Lower lobe of right lung (tissue), 2 donors: Measurements from ENCODE around the gene GGNBP2. TPM values are rescaled to one million over a fixed set of nuclear protein-coding genes. Genes with fewer than 3 reads are reported as not detected.

Experiments
- ATAC-seq, 2 donors: fragments of 200-7000 bp; cut with Tn5 transposase; one replicate each; pipeline ENCODE4 v1.9.1; 2020 to 2022; ENCODE audit warnings: mild to moderate bottlenecking in 2 of 2, moderate library complexity in 2 of 2
- DNase-seq: peaks from one replicate; pipeline ENCODE4 v3.0.0-alpha.2; 2020
- H3K27ac ChIP-seq: fragments of 200-600 bp; one replicate; pipeline ENCODE4 v1.8.0; 2022
- H3K27me3 ChIP-seq: fragments of 200-600 bp; one replicate; pipeline ENCODE4 v1.8.0; 2022; ENCODE audit warnings: low read depth
- H3K36me3 ChIP-seq: fragments of 200-600 bp; one replicate; pipeline ENCODE4 v1.8.0; 2022; ENCODE audit warnings: mild to moderate bottlenecking
- H3K4me1 ChIP-seq: fragments of 200-600 bp; one replicate; pipeline ENCODE4 v1.8.0; 2022
- H3K4me3 ChIP-seq: fragments of 200-600 bp; one replicate; pipeline ENCODE4 v1.8.0; 2022; ENCODE audit warnings: mild to moderate bottlenecking
- H3K9me3 ChIP-seq: fragments of 200-600 bp; one replicate; pipeline ENCODE4 v1.8.0; 2022
- CTCF ChIP-seq: fragments of 200-600 bp; IDR thresholded peaks from one replicate; pipeline ENCODE4 v1.8.0; 2022; ENCODE audit warnings: antibody characterized with exemption, mild to moderate bottlenecking
- intact Hi-C: fragments of 100-400 bp; cut with DNase I; formaldehyde crosslinking; loops from one replicate; pipeline ENCODE4 v1.11.0; 2022
- total RNA-seq: library from RNA; stranded (reverse); fragmentation: NEBNext Ultra II Directional; extraction: Animal tissue kit (Norgen Biotek cat#: 25700); gene quantifications from one replicate; pipeline ENCODE4 v1.2.1, GENCODE V29; 2021
- donor health status: DM: no; HTN: yes; CAD: no; lungs with severe emphysema.

GGNBP2 gene
- total RNA-seq, 1 donor from 2014 or later = 74.8 TPM

GRCh38 chr17:36608280-36608679, 63.6 kb downstream of the GGNBP2 start:
- no peak for TF ChIP-seq CTCF
- ATAC-seq (no peak), DNase-seq (peak; percentile 20)
- Histone ChIP-seq H3K4me1 (peaks cover 13% of the 10 kb centered on the region), H3K4me3 (no peak overlapping the region), H3K9me3 (no peaks in the 10 kb centered on the region), H3K27me3 (peaks cover 3% of the 10 kb centered on the region), H3K36me3 (no peaks in the 10 kb centered on the region), H3K27ac (no peak overlapping the region)
- intact Hi-C loops = no loop called here

- H3K27ac ChIP-seq = no peak overlapping the region
- intact Hi-C loops = no loop called here
- ATAC-seq = peak; percentile 43 to 65
- H3K4me3 ChIP-seq = no peak overlapping the region
- H3K9me3 ChIP-seq = no peaks in the 10 kb centered on the region
- peaks cover 6% of the 10 kb centered on the region for H3K27me3 ChIP-seq
- H3K4me1 ChIP-seq = peaks cover 10% of the 10 kb centered on the region
- peak; percentile 20 for TF ChIP-seq CTCF
- DNase-seq = peak; percentile 50
- H3K36me3 ChIP-seq = no peaks in the 10 kb centered on the region
Measured at GRCh38 chr17:36608794-36609497, 64.2 kb downstream of the GGNBP2 start.

- H3K9me3 ChIP-seq = no peaks in the 10 kb centered on the region
- DNase-seq = no peak
- intact Hi-C loops = no loop called here
- no peak overlapping the region for H3K27ac ChIP-seq
- no peak for TF ChIP-seq CTCF
- no peaks in the 10 kb centered on the region for H3K36me3 ChIP-seq
- H3K4me3 ChIP-seq = no peak overlapping the region
- ATAC-seq = no peak
- H3K27me3 ChIP-seq = peaks cover 6% of the 10 kb centered on the region
- peaks cover 10% of the 10 kb centered on the region for H3K4me1 ChIP-seq
Measured at GRCh38 chr17:36609498-36609862, 64.8 kb downstream of the GGNBP2 start.

- Histone ChIP-seq H3K9me3 (no peaks in the 10 kb centered on the region), H3K4me3 (no peak overlapping the region), H3K36me3 (no peaks in the 10 kb centered on the region), H3K27ac (no peak overlapping the region), H3K4me1 (peaks cover 10% of the 10 kb centered on the region), H3K27me3 (peaks cover 6% of the 10 kb centered on the region)
- no peak for TF ChIP-seq CTCF
- DNase-seq (no peak), ATAC-seq (no peak)
- intact Hi-C loops = no loop called here
Measured at GRCh38 chr17:36610474-36610873, 65.8 kb downstream of the GGNBP2 start.

- intact Hi-C loops = no loop called here
- Histone ChIP-seq H3K27ac (no peak overlapping the region), H3K4me1 (peaks cover 10% of the 10 kb centered on the region), H3K36me3 (no peaks in the 10 kb centered on the region), H3K4me3 (no peak overlapping the region), H3K27me3 (peaks cover 10% of the 10 kb centered on the region), H3K9me3 (no peaks in the 10 kb centered on the region)
- DNase-seq (no peak), ATAC-seq (no peak)
- no peak for TF ChIP-seq CTCF
Measured at GRCh38 chr17:36611345-36612072, 66.8 kb downstream of the GGNBP2 start.
